IPS DF 4.7 (cell line): ENCODE data around the gene SLC30A7.
"Not testable (repeated sequence)": the region's sequence is repeated elsewhere in the genome, so short reads cannot be mapped to it uniquely, and the experiment has no call there.

ENCODE experiments used
- DNase-seq: peaks from one replicate; pipeline ENCODE4 v3.0.0-alpha.2; 2013; ENCODE audit warnings: low spot score; ENCODE audit errors: extremely low read depth

SLC30A7 gene

GRCh38 chr1:100936194-100936967 is 40.5 kb downstream of the SLC30A7 start:
- no peak for DNase-seq

DNA sequence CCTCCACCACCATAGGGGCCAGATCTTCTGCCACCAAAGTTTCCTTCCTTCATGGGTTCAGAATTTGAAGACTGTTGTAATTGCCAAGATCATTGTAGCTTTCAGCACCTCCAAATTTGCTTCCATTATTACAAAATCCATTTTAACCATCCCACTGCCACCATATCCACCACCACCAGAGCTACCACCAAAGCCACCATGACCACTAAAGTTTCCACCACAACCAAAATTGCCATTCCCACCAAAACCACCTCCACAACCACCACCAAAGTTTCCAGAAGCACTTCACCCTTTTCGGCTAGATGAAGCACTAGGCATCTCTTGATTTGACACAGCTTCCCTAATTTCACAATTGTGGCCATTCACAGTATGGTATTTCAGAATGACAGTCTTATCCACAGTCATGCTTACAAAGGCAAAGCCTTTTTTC is 45.2 kb downstream of the SLC30A7 start:
- DNase-seq: no peak

- DNase-seq: no peak
Observed at GRCh38 chr1:100941580-100942216, 45.8 kb downstream of the SLC30A7 start.

DNA sequence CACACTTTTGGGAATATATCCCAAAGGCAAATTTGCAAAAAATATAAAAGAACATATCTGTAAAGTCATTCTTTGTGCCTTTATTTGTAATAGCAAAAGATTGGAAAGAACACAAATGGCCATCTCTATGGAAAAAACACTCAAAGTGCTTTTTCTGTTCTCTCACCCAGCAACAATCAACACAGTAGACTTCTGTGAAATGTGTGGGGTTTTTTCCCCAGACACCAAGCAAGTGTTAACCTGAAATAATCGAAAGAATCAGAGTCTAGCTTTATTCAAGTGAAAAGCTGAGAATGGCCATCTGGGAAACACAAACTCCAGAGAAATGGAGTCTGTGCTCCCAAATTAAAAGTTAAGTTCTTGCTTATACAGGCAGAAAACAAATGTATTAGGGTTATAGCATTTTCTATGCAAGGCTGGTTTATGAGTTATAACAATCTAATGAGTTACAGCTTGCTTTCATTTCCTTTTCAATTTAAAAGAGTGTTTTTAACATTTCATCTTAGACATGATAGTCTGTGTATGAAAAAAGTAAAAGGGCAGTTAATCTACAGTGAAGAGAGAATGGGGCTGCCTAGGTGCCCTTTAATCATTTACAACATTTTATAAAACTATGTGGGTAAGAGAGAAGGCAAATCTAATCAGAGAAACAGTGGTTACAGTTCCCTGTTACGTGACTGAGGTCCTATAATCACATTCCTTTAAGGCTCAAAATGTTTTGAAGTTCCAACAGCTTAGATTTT is 46.6 kb downstream of the SLC30A7 start:
- DNase-seq: no peak

- no peak for DNase-seq
Observed at GRCh38 chr1:100943533-100943932, 47.6 kb downstream of the SLC30A7 start.

DNA sequence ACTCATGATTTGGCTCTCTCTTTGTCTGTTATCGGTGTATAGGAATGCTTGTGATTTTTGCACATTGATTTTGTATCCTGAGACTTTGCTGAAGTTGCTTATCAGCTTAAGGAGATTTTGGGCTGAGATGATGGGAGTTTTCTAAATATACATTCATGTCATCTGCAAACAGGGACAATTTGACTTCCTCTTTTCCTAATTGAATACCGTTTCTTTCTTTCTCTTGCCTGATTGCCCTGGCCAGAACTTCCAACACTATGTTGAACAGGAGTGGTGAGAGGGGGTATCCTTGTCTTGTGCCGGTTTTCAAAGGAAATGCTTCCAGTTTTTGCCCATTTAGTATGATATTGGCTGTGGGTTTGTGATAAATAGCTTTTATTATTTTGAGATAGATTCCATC is 50.2 kb downstream of the SLC30A7 start:
- not testable (repeated sequence) for DNase-seq

GRCh38 chr1:100947816-100948215 is 51.9 kb downstream of the SLC30A7 start:
- not testable (repeated sequence) for DNase-seq

DNA sequence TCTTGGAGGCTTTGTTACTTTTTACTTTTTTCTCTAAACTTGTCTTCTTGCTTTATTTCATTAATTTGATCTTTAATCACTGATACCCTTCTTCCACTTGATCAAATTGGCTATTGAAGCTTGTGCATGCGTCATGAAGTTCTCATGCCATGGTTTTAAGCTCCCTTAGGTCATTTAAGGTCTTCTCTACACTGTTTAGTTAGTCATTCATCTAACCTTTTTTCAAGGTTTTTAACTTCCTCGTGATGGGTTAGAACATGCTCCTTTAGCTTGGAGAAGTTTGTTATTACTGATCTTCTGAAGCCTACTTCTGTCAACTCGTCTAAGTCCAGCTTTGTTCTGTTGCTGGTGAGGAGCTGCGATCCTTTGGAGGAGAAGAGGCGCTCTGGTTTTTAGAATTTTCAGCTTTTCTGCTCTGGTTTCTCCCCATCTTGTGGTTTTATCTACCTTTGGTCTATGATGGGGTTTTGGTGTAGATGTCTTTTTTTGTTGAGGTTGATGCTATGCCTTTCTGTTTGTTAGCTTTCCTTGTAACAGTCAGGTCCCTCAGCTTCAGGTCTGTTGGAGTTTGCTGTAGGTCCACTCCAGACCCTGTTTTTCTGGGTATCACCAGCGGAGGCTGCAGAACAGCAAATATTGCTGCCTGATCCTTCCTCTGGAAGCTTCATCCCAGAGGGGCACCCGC is 53.0 kb downstream of the SLC30A7 start:
- not testable (repeated sequence) for DNase-seq

DNA sequence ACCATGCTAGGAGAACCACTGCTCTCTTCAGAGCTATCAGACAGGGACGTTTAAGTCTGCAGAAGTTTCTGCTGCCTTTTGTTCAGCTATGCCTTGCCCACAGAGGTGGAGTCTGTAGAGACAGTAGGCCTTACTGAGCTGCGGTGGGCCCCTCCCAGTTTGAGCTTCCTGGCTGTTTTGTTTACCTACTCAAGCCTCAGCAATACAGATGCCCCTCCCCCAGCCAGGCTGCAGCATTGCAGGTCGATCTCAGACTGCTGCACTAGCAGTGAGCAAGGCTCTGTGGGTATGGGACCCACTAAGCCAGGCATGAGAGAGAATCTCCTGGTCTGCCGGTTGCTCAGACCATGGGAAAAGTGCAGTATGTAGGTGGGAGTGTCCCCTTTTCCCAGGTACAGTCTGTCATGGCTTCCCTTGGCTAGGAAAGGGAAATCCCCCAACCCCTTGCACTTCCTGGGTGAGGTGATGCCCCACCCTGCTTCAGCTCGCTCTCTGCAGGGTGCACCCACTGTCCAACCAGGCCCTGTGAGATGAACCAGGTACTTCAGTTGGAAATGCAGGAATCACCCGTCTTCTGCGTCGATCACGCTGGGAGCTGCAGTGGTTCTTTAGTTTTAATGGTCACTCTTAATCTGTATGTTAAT is 53.7 kb downstream of the SLC30A7 start:
- peak; percentile 36 for DNase-seq

DNA sequence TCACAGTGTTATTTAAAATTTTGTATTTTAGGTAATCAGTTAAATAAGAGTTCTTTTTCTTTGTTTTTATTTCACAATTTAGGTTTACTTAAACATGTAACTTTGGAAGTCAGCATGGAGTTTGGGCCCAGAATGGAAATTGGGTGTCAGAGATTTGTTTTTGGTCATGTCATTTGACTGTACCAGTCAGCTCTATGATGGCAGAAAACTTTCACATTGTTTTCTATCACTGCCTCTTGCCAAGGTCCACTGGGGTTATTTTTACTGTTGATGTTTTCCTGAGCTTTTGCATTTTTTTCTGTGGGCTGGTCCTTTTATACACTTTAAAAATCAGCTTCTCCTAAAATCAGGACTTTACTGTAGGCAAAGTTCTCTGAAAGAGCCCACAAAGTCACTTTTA is 54.4 kb downstream of the SLC30A7 start:
- DNase-seq: no peak

DNA sequence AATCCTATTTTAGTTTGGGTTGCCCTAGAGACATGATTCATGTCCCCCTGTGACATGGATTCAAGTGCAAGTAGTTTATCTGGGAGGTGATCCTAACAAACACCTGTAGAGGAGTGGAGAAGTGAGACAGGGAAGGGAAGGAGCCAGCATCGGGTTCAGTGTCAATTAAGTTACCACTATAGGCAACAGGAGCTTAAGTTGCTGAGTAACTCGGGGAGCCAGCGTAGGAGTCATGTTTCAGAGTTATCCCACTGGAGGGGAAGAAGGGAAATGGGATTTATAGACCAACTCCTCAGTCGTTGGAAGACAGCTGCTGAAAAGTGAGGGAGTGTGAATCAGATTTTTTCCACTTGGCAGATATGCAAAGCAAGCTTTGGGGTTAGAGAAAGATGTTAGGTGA is 54.9 kb downstream of the SLC30A7 start:
- DNase-seq: peak; percentile 7

DNA sequence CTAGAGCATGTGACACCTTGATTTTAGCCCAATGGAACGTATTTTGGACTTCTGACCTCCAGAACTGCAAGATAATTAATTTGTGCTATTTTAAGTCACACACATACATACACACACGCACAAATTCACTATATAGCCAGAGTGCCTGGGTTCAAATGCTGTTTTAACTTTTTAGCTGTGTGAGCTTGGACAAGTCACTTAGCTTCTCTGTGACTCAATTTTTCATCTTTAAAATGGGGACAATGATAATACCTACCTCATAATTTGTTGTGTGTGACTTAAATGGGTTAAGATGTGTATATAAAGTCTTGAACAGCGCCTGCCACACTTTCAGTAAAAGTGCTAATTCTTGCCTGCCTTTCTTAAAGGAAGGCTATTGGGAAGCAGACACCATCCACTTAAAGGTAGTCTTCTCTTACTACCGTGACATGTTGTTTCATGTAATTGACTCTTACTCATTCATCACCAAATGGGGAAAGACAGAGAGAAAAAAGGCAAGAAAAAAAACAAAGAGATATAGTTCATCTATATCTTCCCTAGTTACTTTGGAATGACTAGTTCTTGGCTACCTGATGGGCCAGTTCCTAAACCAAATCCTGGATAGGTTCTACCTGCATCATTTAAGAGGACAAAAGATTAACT is 56.3 kb downstream of the SLC30A7 start:
- no peak for DNase-seq

DNA sequence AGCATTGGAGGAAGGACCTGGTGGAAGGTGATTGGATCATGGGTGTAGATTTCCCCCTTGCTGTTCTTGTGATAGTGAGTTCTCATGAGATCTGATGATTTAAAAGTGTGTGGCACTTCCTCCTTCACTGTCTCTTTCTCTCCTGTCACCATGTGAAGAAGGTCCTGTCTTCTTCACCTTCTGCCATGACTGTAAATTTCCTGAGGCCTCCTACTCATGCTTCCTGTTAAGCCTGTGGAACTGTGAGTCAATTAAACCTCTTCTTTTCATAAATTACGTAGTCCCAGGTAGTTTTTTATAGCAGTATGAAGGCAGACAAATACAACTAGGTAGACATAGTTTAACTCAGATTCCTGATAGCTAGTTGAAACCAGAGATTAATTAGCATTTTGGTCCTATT is 57.1 kb downstream of the SLC30A7 start:
- not testable (repeated sequence) for DNase-seq

GRCh38 chr1:100953960-100954730 is 58.3 kb downstream of the SLC30A7 start:
- DNase-seq: no peak

GRCh38 chr1:100955322-100955721 is 59.4 kb downstream of the SLC30A7 start:
- DNase-seq: no peak

- no peak for DNase-seq
Observed at GRCh38 chr1:100959502-100960060, 63.7 kb downstream of the SLC30A7 start.

GRCh38 chr1:100960098-100960497 is 64.2 kb downstream of the SLC30A7 start:
- no peak for DNase-seq

GRCh38 chr1:100968621-100969020 is 72.7 kb downstream of the SLC30A7 start:
- DNase-seq: no peak

- no peak for DNase-seq
Observed at GRCh38 chr1:100969327-100969726, 73.4 kb downstream of the SLC30A7 start.

DNA sequence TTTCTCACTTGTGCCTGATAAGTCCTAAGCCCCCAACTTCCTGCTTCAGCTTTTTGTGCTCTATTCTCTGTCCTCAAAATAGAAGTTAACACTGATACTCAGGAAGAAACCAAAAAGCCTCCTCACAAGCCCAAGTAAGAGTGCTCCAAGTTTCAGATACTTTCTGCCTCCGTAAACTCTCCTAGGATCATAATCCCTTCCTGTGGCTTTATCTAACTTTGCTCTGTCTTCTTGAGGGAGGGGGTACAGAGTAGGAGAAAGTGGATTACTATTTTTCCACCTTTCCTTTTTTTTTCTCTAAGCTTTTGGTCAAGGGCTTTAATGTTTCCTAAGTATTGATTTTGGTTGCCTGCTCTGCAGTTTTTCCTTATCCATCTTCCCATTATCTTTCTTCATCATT is 75.1 kb downstream of the SLC30A7 start:
- no peak for DNase-seq
